Measurements from ENCODE around the gene DCAF4. TPM values are rescaled to one million over a fixed set of nuclear protein-coding genes. Genes with fewer than 3 reads are reported as not detected.
A peak's percentile ranks its signal among the peaks of the same experiment; 100 is the strongest.
"Not testable (repeated sequence)": the region's sequence is repeated elsewhere in the genome, so short reads cannot be mapped to it uniquely, and the experiment has no call there.

Gene DCAF4
- total RNA-seq, 1 experiment from 2014 or later, result 23.4 TPM

- DNase-seq (ENCODE audit: low spot score), result no peak
- intact Hi-C loops (cut with micrococcal nuclease; ENCODE audit: unreplicated experiment), result no loop called here
- no peaks in the 10 kb centered on the region for H3K4me1 ChIP-seq (ENCODE audit: insufficient read depth, low read length, poor library complexity, severe bottlenecking)
- ChIA-PET CTCF (no interaction called here), POLR2A (ENCODE audit: low non-redundant PET) (no interaction called here)
- H3K27me3 ChIP-seq (replicated peaks; ENCODE audit: insufficient read depth, low read depth, low read length, poor library complexity), result no peaks in the 10 kb centered on the region
- no peaks in the 10 kb centered on the region for H3K9me3 ChIP-seq (ENCODE audit: low read depth, low read length, poor library complexity, severe bottlenecking)
- H3K36me3 ChIP-seq (ENCODE audit: insufficient read depth, low read length, poor library complexity, severe bottlenecking), result peaks cover 3% of the 10 kb centered on the region
- TF ChIP-seq CTCF (conservative IDR thresholded peaks at IDR 0.05; ENCODE audit: low read depth, low read length), result no peak
- TF ChIP-seq EZH2 (IDR thresholded peaks at IDR 0.05; ENCODE audit: borderline replicate concordance, low read depth, low read length, poor library complexity, severe bottlenecking), result no peak
- H3K4me3 ChIP-seq (ENCODE audit: low read depth, low read length, poor library complexity, severe bottlenecking), result no peak overlapping the region
- H3K27ac ChIP-seq (ENCODE audit: low read depth, low read length, poor library complexity, severe bottlenecking), result no peak overlapping the region
- no TSS peak for BruUV-seq (replicated peaks)
Observed at GRCh38 chr14:72961579-72962335, 35.5 kb downstream of the DCAF4 start.

GRCh38 chr14:72962336-72962754 lies 36.1 kb downstream of the DCAF4 start:
- CTCF ChIA-PET, result interaction anchor here (0.8 kb wide), 1 partner anchor 12 kb away, joined by 3 read pairs; no protein-coding TSS in a partner anchor
- H3K27ac ChIP-seq (ENCODE audit: low read depth, low read length, poor library complexity, severe bottlenecking); BruUV-seq (replicated peaks); H3K36me3 ChIP-seq (ENCODE audit: insufficient read depth, low read length, poor library complexity, severe bottlenecking); H3K27me3 ChIP-seq (replicated peaks; ENCODE audit: insufficient read depth, low read depth, low read length, poor library complexity); POLR2A ChIA-PET (ENCODE audit: low non-redundant PET); H3K4me1 ChIP-seq (ENCODE audit: insufficient read depth, low read length, poor library complexity, severe bottlenecking); H3K9me3 ChIP-seq (ENCODE audit: low read depth, low read length, poor library complexity, severe bottlenecking); H3K4me3 ChIP-seq (ENCODE audit: low read depth, low read length, poor library complexity, severe bottlenecking); intact Hi-C loops (cut with micrococcal nuclease; ENCODE audit: unreplicated experiment): not testable (repeated sequence)
- peak; percentile 42 for DNase-seq (ENCODE audit: low spot score)

GRCh38 chr14:72962829-72963312 lies 36.6 kb downstream of the DCAF4 start:
- Histone ChIP-seq H3K27ac (ENCODE audit: low read depth, low read length, poor library complexity, severe bottlenecking) (no peak overlapping the region), H3K27me3 (replicated peaks; ENCODE audit: insufficient read depth, low read depth, low read length, poor library complexity) (no peaks in the 10 kb centered on the region), H3K36me3 (ENCODE audit: insufficient read depth, low read length, poor library complexity, severe bottlenecking) (peaks cover 3% of the 10 kb centered on the region), H3K4me3 (ENCODE audit: low read depth, low read length, poor library complexity, severe bottlenecking) (no peak overlapping the region), H3K4me1 (ENCODE audit: insufficient read depth, low read length, poor library complexity, severe bottlenecking) (no peaks in the 10 kb centered on the region), H3K9me3 (ENCODE audit: low read depth, low read length, poor library complexity, severe bottlenecking) (no peaks in the 10 kb centered on the region)
- DNase-seq (ENCODE audit: low spot score), result peak; percentile 60
- intact Hi-C loops (cut with micrococcal nuclease; ENCODE audit: unreplicated experiment), result no loop called here
- ChIA-PET POLR2A (ENCODE audit: low non-redundant PET) (no interaction called here), CTCF (interaction anchor here (0.8 kb wide), 1 partner anchor 12 kb away, joined by 3 read pairs; no protein-coding TSS in a partner anchor)
- TF ChIP-seq CTCF (conservative IDR thresholded peaks at IDR 0.05; ENCODE audit: low read depth, low read length) (no peak), EZH2 (IDR thresholded peaks at IDR 0.05; ENCODE audit: borderline replicate concordance, low read depth, low read length, poor library complexity, severe bottlenecking) (no peak)
- no TSS peak for BruUV-seq (replicated peaks)

GRCh38 chr14:72965249-72965648 lies 39.0 kb downstream of the DCAF4 start:
- POLR2A ChIA-PET (ENCODE audit: low non-redundant PET), result no interaction called here
- no TSS peak for BruUV-seq (replicated peaks)
- intact Hi-C loops (cut with micrococcal nuclease; ENCODE audit: unreplicated experiment), result no loop called here

More at GRCh38 chr14:72965249-72965648, 39.0 kb downstream of the DCAF4 start:
- no peak for DNase-seq (ENCODE audit: low spot score)
- Histone ChIP-seq H3K27me3 (replicated peaks; ENCODE audit: insufficient read depth, low read depth, low read length, poor library complexity) (no peaks in the 10 kb centered on the region), H3K27ac (ENCODE audit: low read depth, low read length, poor library complexity, severe bottlenecking) (no peak overlapping the region), H3K4me1 (ENCODE audit: insufficient read depth, low read length, poor library complexity, severe bottlenecking) (no peaks in the 10 kb centered on the region), H3K36me3 (ENCODE audit: insufficient read depth, low read length, poor library complexity, severe bottlenecking) (no peaks in the 10 kb centered on the region), H3K4me3 (ENCODE audit: low read depth, low read length, poor library complexity, severe bottlenecking) (no peak overlapping the region), H3K9me3 (ENCODE audit: low read depth, low read length, poor library complexity, severe bottlenecking) (no peaks in the 10 kb centered on the region)
- CTCF ChIA-PET, result no interaction called here
- TF ChIP-seq EZH2 (IDR thresholded peaks at IDR 0.05; ENCODE audit: borderline replicate concordance, low read depth, low read length, poor library complexity, severe bottlenecking) (no peak), CTCF (conservative IDR thresholded peaks at IDR 0.05; ENCODE audit: low read depth, low read length) (no peak)
